Measurements from ENCODE around the gene XYLT1. TPM values are rescaled to one million over a fixed set of nuclear protein-coding genes. Genes with fewer than 3 reads are reported as not detected.

The XYLT1 gene
- total RNA-seq, 1 donor from 2014 or later: 27.3 TPM

GRCh38 chr16:17346621-17347569, 123.9 kb downstream of the XYLT1 start:
- no peaks in the 10 kb centered on the region for H3K36me3 ChIP-seq
- no peaks in the 10 kb centered on the region for H3K27me3 ChIP-seq
- H3K9me3 ChIP-seq: no peaks in the 10 kb centered on the region
- peaks cover 70% of the 10 kb centered on the region for H3K4me1 ChIP-seq
- H3K4me3 ChIP-seq: no peak overlapping the region
- TF ChIP-seq CTCF (IDR thresholded peaks at IDR 0.05) (no peak), POLR2AphosphoS5 (IDR thresholded peaks at IDR 0.05; ENCODE audit: insufficient read depth in 1 of 2, low read depth in 1 of 2) (no peak), POLR2A (IDR thresholded peaks at IDR 0.05) (no peak)
- DNase-seq (ENCODE audit: extremely low spot score in 2 of 2): no peak
- intact Hi-C loops (cut with DNase I): no loop called here
- H3K27ac ChIP-seq: peak overlapping the region; percentile 60

GRCh38 chr16:17345043-17345442, 125.7 kb downstream of the XYLT1 start:
- DNase-seq (ENCODE audit: extremely low spot score in 2 of 2): no peak
- Histone ChIP-seq H3K4me1 (peaks cover 71% of the 10 kb centered on the region), H3K4me3 (no peak overlapping the region), H3K9me3 (no peaks in the 10 kb centered on the region), H3K27me3 (no peaks in the 10 kb centered on the region), H3K27ac (peak overlapping the region; percentile 7), H3K36me3 (no peaks in the 10 kb centered on the region)
- TF ChIP-seq POLR2AphosphoS5 (IDR thresholded peaks at IDR 0.05; ENCODE audit: insufficient read depth in 1 of 2, low read depth in 1 of 2) (peak; percentile 29 to 60), CTCF (IDR thresholded peaks at IDR 0.05) (no peak), POLR2A (IDR thresholded peaks at IDR 0.05) (no peak)
- intact Hi-C loops (cut with DNase I): no loop called here

GRCh38 chr16:17343728-17344127, 127.0 kb downstream of the XYLT1 start:
- Histone ChIP-seq H3K4me1 (peaks cover 71% of the 10 kb centered on the region), H3K4me3 (no peak overlapping the region), H3K27ac (peak overlapping the region; percentile 8), H3K9me3 (no peaks in the 10 kb centered on the region), H3K36me3 (no peaks in the 10 kb centered on the region), H3K27me3 (no peaks in the 10 kb centered on the region)
- DNase-seq (ENCODE audit: extremely low spot score in 2 of 2): no peak
- intact Hi-C loops (cut with DNase I): no loop called here
- TF ChIP-seq POLR2AphosphoS5 (IDR thresholded peaks at IDR 0.05; ENCODE audit: insufficient read depth in 1 of 2, low read depth in 1 of 2) (peak in 1 of 2 donors; percentile 17), POLR2A (IDR thresholded peaks at IDR 0.05) (no peak)

GRCh38 chr16:17343028-17343427, 127.7 kb downstream of the XYLT1 start:
- Histone ChIP-seq H3K4me1 (peaks cover 69% of the 10 kb centered on the region), H3K4me3 (no peak overlapping the region), H3K27me3 (no peaks in the 10 kb centered on the region), H3K36me3 (no peaks in the 10 kb centered on the region), H3K27ac (no peak overlapping the region), H3K9me3 (no peaks in the 10 kb centered on the region)
- intact Hi-C loops (cut with DNase I): no loop called here
- TF ChIP-seq CTCF (IDR thresholded peaks at IDR 0.05) (no peak), POLR2AphosphoS5 (IDR thresholded peaks at IDR 0.05; ENCODE audit: insufficient read depth in 1 of 2, low read depth in 1 of 2) (no peak), POLR2A (IDR thresholded peaks at IDR 0.05) (no peak)
- no peak for DNase-seq (ENCODE audit: extremely low spot score in 2 of 2)

- TF ChIP-seq POLR2A (IDR thresholded peaks at IDR 0.05): no peak
- no peak for TF ChIP-seq POLR2AphosphoS5 (IDR thresholded peaks at IDR 0.05; ENCODE audit: insufficient read depth in 1 of 2, low read depth in 1 of 2)
- TF ChIP-seq CTCF (IDR thresholded peaks at IDR 0.05): no peak
- no peak overlapping the region for H3K27ac ChIP-seq
- intact Hi-C loops (cut with DNase I): no loop called here
- peaks cover 59% of the 10 kb centered on the region for H3K4me1 ChIP-seq
- no peaks in the 10 kb centered on the region for H3K36me3 ChIP-seq
- H3K9me3 ChIP-seq: no peaks in the 10 kb centered on the region
- no peak for DNase-seq (ENCODE audit: extremely low spot score in 2 of 2)
- no peaks in the 10 kb centered on the region for H3K27me3 ChIP-seq
- no peak overlapping the region for H3K4me3 ChIP-seq
Observed at GRCh38 chr16:17342031-17342430, 128.7 kb downstream of the XYLT1 start.

Data from vagina (tissue), 2 donors.